Measurements from ENCODE around the gene CDC14B.
"Not testable (repeated sequence)": the region's sequence is repeated elsewhere in the genome, so short reads cannot be mapped to it uniquely, and the experiment has no call there.

The CDC14B gene

DNA sequence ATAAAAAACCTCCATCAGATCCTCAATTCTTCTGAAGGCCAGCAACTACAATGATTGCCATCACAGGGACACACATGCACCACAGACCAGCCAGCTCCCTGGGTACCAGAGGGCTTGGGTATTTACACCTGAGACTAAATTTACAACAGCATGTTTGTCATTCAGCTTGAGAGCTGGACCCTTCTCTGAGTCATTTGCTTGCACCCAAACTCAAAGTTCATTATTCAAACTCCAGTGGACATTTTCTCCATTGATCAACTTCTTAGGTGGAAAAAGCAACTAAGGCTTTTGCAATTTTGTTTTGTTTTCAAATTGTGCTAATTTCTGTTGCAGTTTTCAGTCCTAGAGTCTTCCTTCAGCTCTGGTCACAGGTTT, 116.3 kb downstream of the CDC14B start:
- DNase-seq: not testable (repeated sequence)

DNA sequence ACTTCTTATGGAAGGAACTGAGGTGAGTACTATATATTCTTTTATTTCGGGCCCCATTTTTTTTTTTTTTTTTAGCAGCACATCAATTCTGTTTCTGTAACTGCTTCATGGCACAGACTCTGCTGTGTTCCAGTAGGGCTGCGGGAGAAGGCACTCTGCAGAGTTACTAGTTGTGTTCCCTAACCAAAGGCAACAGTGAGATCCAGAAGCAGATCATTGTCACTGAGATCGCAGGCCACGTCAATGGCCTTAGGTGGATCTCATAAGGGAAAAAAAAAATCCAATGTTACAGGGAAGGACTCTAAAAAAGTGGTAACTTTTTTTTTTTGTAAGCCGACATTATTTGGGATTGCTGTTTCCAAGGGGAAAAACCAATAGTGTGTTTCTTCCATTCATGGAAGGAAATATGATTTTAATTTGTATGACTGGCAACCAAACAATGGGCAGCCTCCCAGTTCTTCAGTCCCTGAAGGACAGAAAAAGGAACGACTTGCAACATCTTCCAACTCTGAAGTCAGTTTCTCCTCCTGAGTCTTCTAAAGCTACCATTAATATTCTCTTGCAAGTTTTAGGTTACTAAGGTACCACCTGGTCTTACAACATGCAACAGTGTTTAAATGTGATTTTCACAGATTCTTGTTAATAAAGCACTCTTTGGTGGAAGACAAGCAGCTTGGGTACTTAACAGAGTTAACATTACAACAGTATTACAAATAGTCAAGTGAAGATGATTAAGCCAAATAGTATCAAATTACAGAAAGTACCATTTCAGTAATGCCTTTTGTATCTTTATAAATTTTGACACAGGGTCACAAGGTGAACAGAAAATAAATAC, 116.9 kb downstream of the CDC14B start:
- no peak for DNase-seq

DNA sequence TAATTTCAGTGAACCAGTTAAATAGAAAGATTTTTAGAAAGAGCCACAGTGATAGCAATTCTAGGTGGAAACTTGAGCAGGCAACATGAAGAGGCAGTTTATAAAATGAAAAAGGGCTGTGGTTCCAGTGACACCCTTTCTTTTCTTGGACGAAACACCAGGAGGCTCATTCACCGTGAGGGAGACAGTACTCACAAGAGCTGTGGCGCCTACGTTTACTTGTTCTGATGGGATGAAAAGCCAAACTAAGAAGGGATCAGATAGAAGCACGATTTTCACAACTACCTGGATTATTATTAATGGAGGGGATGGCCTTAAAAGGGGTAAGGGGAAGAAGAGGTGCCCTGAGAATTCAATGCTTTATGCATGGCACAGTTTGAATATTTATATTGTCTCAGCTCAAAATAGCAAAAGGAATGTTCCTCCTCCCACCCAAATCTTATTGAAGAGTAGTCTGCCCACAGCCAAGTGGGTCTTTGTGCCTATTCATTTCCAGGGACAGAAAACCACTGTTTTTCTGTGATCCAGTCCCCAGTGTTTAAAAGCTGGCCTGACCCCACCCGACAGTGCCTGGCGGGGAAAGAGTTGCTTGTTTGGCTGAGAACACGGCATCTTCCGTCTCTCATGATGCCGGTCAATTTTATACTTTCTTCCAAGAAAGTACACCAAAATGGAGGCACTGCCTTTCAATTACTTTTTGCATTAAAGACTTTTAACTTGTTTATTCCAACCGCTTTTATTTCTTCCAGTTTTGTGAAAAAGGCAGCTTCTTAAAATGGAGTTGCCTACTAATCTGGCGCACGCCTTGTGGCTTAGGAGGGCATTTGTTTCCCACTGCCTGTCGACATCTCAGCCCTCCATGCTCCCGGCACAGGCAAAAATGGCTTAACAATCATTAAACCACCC, 117.8 kb downstream of the CDC14B start:
- DNase-seq: peak in 41 of 56 donors; percentile 15 to 79 (median 45)

DNA sequence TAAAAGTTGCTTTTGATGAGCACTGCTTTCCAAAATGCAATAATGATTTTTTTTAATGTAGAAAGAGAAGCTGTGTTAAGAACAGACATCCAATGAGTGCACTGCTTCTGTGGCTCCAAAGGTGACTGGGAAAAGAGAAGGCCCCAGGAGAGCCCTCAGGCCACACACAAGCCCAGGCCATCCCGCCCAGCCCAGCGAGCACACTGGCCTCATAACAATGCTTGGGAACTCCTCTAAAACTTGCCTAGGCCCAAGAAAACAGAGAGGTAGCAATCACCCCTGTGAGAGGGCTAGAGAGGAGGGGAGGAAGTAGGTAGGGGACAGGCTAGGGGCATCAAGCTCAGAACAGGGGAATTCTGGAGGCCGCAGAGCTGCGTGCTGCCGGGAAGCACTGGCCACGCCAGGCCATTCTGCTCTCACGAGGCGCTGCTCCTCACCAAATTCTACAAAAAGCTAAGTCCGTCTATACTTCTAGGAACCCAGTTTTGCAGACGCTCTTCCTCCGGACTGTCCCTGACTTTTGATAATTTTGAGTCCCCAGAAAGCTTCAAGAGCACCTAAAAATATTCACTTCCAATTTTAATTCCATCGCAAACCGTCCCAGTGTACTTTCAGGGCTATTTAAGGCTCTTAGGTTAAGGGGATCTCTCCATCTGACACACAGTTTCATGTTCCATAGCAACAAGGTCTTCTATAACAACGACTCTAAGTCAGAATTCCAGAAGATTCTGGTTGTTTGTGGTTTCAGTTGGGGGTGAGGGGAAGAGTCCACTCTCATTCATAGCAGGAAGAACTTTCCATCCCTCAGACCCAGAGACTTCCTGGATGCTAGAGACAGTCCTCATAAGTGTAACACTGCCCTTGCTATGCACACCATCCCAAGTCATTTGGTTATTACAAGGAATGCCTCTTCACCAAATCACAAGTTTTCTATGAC, 118.7 kb downstream of the CDC14B start:
- no peak for DNase-seq

DNA sequence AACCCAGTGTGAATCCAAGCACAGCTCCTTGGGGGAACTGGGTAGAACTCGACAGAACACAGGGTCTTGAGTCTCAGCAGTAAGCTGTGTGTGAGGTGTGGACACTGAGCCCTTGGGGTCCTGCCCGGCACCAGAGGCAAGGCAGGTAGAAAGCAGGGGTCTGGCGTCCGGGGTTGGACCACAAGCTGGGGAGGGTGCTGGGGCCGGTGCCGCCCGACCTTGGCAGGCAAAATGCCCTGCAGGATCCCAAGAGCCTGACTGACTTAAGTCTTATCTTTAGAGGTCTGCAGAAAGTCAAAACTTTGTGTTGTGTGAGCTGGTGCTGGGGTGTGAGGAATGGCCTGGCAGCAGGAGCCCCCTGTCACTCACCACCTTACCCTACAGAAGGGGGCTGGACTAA, 120.4 kb downstream of the CDC14B start:
- no peak for DNase-seq

DNA sequence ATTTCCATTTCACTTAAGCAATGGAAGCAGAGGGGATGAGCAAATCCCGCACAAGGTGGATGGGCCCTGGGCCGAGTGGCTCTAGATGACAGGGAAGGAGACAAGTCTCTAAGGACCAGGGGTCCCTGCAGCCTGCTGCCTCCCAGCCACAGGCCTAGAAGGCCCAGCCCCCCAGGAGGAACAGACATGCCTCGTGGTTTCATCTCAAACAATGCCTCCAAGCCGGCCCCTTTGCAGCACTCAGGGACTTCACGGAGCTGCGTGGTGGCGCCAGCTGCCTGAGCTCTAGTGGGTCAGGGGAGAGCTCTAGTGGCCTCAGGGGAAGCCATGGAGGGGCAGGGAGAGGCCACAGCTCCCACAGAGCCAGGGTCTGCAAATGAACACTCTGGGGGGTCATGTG, 120.8 kb downstream of the CDC14B start:
- DNase-seq: peak in 1 of 56 donors; percentile 20

DNA sequence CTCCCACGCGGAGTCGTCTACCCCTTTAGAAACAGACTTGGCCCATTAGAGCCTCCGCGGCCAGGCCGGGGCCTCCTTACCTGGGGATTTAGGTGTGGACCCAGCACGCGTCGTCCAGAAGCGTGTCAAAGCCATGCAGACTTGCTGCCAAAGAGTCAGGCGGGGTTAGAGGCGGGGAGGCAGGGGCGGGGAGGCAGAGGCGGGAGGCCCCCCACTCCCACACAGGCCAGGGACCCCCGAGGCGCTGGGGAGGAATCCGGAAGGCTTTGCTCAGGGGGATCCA, 122.6 kb downstream of the CDC14B start:
- DNase-seq: no peak

DNA sequence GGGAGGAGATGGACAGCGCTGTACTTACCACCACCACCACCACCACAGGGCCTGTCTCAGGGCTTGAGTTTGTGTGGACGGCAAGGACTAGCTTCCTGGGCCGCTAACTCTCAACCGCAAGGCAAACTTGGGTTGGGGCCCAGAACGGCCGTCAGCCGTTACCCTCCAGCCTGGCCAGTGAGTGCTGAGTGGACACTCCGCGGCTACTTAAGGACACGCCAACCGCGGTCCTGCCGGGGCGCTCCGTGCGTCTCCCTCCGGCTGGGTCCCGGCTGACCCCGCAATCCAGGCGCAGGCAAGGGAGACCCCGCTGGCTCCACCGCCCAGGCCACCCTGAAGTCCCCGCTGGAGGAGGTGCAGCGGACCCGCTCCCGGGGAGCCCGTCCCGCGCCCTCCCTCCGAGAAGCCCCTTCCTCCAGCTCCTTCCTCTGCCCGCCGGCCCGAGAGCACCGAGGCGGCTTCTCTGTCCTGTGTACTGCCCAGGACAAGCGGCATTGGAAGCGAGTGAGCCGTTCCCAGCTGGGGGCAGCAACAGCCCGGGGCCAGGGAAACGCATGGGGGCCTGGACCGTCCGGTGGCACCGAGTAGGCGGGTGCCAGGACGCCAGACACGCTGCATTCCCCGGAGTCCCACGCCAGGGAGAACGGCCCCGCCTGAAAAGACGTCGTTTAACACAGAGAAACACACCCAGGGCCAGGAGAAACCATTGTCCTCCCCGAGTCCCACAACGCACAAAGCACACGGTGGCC, 123.1 kb downstream of the CDC14B start:
- no peak for DNase-seq

DNA sequence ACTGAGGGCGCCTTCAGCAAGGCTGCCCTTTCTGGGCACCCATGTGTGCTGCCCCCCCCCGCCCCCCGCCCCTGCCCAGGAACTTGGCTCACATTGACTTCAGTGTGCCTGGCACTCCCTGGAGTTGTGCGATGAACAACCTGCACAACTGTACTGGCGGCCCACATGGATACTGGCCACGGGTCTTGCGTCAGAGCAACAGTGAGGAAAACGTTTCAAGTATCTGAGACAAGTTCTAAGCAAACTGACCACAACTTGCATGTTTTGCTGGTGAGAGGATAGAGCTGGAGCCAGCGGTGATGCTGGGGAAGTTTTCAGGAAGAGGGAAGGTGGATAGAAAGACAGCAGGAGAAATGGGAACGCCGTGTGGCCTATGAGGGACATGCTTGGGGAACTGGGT, 124.3 kb downstream of the CDC14B start:
- no peak for DNase-seq

DNA sequence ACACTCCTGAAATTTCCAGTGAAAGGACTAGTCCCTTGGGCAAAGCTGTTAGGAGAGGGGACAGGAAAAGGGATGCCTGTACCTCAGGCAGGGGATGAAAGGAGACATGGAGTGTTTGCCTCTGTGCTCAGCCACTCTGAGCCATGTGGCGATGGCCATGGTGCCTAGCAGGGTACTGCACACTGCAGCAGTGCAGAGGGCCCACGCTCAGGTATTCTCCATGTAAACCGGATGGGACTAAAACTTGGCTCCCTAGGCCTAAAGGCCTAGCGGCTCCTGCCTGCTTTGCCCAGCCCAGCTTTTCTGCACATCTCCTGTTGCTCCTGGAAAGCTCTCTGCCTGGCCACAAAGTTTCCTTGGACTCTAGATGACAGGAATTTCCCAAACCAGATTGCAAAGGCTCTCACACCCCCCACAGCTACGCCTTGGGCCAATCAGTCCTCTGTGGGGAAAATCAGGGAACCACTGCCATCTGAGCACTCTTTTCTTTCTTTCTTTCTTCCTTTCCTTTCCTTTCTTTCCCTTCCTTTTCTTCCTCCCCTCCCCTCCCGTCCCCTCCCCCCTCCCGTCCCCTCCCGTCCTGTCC, 125.3 kb downstream of the CDC14B start:
- DNase-seq: no peak

DNA sequence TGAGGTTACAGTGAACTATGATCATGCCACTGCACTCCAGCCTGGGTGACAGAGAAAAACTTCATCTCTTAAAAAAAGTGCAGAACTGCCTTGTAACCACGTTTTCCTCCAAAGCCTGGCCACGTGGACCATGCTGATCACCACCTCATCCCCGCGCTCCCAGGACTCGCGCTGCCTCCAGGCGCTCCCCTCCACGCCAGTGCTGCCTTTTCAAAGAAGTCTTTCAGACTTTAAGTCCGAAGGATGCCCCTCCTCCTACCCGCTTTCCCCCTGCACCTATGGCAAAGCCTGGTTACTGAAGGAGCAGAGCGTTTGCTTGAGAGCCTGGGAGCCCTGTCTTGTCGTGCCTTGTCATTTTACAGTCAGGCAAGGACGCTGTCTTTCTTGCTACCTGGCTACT, 125.9 kb downstream of the CDC14B start:
- DNase-seq: no peak

DNA sequence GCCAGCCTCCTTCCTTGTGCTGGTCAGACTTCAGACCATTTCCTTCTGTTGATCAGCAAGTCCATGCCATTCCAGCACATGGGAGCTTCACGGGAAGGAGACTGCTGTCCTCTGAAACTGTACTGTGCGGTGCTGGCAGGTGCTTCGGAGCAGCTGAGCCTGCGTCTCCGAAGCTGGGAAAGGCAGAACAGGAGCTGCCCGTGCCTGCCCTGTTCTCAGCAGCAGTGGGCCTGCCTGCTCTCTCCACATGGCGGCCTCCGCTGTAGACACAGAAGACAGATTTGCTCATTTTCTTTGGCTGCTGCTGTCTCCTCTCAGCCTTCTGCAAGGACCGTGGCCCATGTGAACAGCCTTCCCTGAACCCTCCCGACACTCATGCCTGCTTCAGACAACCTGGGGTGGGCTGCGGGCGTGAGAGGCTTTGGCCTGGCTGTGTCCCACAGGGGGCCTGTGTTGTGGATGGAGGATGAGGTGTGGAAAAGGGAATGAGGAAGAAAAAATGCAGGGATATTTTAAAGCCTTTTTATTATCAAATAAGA, 126.6 kb downstream of the CDC14B start:
- no peak for DNase-seq

DNA sequence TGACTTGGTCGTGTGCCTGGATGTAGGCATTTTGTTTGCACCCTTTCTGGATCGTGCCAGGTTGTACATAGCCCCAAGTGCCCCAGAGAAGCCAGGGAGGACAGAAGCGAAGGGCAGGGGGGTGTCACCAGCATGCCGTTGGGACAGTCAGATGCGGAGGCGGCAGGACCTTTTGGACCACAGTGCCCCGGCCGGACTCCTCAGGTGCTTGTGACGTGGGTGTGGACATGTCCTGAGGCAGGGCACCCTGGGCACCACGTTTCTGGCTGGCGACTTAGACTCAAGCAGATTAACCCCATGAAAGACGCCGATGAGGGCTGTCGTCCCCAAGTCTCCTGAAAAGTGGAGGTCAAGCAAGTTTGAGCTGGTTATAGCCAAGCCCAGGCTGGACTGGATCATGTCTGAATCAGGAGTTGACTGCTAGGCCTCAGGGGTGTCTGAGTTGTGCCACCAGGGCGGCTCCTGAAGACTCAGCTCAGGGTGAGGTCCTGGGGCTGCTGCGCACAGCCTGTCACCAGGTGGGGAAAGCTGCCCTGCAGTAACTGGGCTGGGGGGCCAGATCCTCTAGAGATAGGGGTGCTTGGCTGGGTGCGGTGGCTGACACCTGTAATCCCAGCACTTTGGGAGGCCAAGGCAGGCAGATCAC, 127.6 kb downstream of the CDC14B start:
- no peak for DNase-seq

DNA sequence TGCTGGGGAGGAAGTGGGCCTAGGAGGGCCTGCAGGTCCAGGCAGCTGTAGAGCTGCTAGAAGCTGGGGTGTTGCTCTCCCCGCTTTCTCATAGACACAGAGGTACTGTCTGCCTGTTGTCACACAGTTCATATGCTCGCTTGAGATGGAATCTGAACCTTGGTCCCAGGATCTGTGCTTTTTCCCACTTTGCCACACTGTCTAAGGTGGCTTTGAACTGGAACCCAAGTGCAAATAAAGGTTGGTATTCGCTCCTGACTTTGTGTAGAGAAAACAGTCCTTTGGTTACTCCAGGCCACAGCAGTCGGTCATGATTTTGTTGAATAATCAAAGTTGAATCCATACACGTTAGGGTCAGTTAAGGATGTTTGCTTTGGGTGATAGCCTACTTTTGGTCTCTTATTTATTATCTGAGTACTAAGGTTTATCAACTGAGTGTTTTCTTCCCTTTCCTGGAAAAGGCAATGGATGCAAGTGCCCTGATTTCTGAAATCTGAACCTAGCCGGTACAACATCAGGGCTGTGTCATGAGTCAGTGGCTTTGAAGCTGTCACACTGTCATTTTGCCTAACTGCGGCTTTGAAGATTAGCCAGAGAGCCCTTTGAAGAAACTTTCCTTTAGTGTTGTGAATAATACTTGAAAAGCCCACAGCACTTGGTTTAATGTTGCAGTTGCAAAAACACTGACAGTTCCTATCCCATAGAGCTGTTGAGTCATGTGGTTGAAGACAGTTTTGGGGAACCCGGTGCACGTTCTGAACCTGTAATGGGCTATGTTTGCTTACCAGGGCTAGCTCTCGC, 128.4 kb downstream of the CDC14B start:
- no peak for DNase-seq

DNA sequence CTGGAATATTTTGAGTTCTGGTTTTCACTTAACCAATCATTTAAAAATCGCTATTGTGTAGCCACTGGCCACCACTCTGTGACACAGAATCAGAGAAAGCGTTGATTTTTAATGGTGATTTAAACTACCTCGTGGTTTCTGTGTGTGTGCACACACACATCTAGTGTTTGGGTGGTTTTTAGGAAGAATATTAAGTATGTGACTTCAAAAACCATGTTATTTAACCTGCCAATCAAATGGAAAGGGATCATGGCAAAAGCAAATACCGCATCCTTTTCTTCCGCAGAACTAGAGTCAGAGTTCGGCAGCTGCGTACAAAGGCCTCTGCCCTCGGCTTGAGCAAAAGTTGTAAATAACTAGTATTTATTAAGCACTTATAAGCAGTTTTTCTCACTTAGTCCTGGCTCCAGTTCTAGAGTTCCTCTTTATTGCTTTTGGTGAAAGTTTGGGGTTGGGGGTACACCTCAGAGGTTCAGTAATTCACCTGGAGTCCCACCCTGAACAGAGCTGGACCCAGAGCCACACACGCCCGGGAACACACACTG, 129.0 kb downstream of the CDC14B start:
- DNase-seq: no peak

DNA sequence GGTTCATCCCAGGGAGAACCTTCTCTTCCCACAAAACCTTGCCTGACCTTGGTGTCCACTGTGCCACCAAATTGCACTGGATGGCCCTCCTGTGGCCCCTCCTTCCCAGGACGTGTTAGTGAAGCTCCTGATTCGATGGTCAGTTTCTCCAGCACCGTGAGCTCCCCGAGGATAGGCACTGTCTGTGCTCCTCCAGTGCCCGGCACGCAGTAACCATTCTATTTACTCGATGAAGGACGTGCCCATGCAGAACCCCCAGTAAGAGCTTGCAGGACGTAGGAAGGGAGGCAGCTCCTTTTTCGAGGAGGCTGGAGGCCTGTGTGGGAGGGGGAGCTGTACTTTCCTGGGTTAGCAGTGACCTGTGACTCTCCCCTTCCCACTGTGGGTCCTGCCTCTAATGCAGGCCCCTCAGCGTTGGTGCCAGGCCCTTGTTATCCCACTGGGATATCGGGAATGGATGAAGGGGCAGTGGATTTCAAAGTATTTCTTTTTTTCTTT, 130.1 kb downstream of the CDC14B start:
- no peak for DNase-seq

DNA sequence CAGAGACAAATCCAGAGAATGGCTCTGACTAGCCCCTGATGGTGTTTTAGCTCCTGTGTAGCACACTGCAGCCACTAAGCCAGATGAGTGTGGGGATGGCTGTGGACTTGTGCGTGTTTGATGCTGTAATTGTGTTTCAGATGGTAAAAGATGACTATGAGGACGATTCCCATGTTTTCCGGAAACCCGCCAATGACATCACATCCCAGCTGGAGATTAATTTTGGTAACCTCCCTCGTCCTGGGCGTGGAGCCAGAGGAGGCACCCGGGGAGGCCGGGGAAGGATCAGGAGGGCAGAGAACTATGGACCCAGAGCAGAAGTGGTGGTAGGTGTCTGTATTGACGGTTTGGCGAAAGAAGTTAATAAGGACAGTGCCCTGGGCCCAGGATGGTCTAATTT, 131.7 kb downstream of the CDC14B start:
- peak in 3 of 56 donors; percentile 29 to 31 (median 29) for DNase-seq

DNA sequence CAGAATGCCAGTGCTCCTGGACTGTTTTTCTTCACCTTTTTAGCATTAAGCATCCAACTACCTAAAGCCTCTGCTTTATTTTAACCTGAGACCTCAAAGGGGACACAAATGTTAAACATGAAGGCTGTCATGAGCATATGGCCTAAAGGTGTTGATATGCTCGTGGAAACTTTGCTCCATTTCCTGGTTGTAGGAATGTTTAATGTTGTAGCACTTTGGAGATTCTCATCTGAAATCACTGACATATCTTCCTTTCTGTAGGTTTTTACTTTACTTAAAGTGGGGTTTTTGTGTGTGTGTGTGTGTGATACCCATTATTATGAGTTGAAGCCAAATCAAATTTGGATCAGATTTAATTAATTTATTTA, 132.6 kb downstream of the CDC14B start:
- DNase-seq: no peak
